CD4-positive, alpha-beta T cell treated with Interferon gamma for 1 hour (primary cell): ENCODE results near the gene CEP76.
"Not testable (repeated sequence)": the region's sequence is repeated elsewhere in the genome, so short reads cannot be mapped to it uniquely, and the experiment has no call there.

Experiments
- DNase-seq: peaks from one replicate; pipeline ENCODE4 v3.0.0-alpha.2; 2020

CEP76 gene

GRCh38 chr18:12701161-12701560 lies 1.4 kb downstream of the CEP76 start:
- no peak for DNase-seq

DNA sequence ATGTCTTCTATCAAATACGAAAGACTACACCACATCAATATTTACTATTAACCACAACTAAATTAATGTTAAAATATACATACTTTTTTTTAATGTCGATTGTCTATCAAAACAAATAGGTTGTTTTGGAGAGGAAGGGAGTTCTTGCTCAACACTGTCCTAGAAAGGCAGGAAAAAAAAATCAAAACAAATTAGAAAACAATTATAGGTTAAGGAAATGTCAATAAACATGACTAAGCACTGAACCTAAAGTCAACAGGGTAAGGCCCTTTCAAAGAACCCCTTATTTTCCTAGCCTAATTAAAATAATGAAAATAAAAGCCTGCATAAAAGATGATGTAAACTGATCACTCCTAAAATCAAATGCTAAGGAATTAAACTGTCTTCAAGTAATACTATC lies 2.8 kb downstream of the CEP76 start:
- no peak for DNase-seq

- no peak for DNase-seq
Measured at GRCh38 chr18:12694032-12694431, 8.5 kb downstream of the CEP76 start.

DNA sequence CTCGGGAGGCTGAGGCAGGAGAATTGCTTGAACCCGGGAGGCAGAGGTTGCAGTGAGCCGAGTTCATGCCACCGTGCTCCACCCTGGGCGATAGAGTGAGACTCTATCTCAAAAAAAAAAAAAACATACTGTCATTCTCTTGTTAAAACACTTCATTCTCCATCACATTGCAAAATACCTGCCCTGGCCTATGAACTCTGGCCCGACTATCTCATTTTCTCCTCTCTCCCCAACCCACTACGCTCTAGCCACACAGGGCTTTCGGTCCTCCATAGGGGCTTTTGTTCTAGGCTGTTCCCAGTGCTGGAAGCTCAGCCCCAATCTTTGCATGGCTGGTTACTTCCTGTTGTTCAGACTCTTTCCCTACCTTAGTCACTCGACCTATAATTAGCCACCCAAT lies 10.3 kb downstream of the CEP76 start:
- no peak for DNase-seq

GRCh38 chr18:12689256-12689850 lies 13.2 kb downstream of the CEP76 start:
- DNase-seq, result no peak

GRCh38 chr18:12686100-12686499 lies 16.4 kb downstream of the CEP76 start:
- no peak for DNase-seq

GRCh38 chr18:12679183-12679786 lies 23.2 kb downstream of the CEP76 start:
- DNase-seq, result no peak

- DNase-seq, result no peak
Measured at GRCh38 chr18:12668041-12668440, 34.5 kb downstream of the CEP76 start.

GRCh38 chr18:12659904-12660605 lies 42.5 kb downstream of the CEP76 start:
- DNase-seq, result peak; percentile 10

DNA sequence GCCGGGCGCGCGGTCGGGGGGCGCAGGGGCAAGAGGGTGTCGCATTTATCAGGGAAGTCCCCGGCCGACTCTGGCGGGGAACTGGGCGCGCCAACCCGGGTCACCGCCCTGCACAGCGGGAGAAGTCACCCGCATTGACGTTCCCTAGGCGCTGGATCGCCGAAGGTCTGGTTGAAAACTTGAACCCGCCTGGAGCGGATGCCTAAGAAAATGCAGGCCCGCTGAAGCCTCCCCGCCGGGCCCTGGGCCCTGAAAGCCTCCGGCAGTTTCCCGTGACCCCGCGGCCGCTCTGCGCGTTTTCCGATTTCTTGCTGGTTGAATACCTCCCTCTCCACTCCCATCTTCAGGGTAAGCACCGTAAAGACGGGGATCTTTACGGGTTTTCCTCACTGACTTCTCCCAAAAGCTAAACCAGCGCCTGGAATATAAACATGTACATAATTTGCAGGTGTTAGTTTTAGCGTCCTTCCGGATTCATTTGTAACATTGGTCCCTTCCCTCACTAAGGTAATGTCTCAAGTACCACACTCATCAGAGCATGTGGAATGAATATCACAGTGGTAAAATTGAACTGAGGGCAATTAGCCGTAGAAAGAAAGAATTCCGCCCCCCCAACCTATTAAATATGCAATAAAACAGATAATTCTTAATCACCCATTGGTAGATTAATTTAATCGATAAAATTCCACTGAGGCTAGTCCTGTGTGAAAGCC lies 43.9 kb downstream of the CEP76 start:
- peak; percentile 6 for DNase-seq

GRCh38 chr18:12657684-12658425 lies 44.7 kb downstream of the CEP76 start, which contains the start of gene SPIRE1:
SPIRE1 (minus strand) TSS chr18:12658107; CDS start chr18:12657866, 241 bp downstream.
- peak; percentile 28 for DNase-seq

- no peak for DNase-seq
Measured at GRCh38 chr18:12656938-12657683, 45.4 kb downstream of the CEP76 start.

DNA sequence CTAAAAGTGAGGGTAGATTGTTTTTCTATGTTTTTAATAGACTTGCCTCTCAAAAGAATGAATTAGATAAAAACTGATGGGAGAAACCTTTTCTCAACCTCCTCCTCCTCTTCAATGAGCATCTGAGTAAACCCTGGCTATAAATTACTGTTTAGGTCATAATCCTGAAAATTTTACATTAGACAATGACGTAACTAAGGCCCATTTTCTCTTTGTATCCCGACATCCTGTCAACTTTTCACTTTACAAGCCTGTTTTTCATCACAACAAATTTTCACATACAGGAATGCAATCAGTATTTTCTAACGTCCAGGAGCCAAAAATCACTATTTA lies 46.0 kb downstream of the CEP76 start:
- DNase-seq, result no peak

DNA sequence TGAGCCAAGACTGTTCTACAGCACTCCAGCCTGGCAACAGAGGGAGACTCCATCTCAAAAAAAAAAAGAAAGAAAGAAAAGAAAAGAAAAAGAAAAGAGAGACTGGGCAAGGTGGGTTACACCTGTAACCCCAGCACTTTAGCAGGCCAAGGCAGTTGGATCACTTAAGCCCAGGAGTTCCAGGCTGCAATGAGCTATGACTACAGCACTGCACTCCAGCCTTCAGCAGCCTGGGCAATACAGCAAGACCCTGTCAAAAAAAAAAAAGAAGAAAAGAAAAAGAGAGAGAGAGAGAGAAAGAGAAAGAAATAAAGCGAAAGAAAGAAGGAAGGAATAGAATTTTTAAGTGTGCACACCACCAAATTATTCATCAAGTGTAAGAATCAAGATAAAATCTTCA lies 47.6 kb downstream of the CEP76 start:
- DNase-seq, result no peak

- no peak for DNase-seq
Measured at GRCh38 chr18:12652861-12653401, 49.6 kb downstream of the CEP76 start.

DNA sequence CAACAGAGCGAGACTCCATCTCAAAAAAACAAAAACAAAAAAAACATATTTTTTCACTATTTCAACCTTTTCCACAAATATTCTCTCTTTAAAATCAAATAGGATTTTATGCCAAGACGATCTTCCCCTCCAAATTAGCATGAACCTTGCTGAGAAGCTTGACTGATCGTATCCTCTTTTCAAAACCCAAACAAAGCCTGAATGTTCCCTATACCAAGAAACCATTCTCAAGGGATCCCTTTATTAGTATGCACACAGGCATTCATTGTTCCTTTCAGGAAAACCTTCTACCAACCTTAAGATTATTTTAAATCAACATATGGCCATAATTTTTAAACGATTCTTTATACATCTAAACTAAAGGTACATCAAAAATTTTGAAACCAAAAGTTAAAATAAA lies 50.9 kb downstream of the CEP76 start:
- no peak for DNase-seq

- no peak for DNase-seq
Measured at GRCh38 chr18:12647773-12648172, 54.8 kb downstream of the CEP76 start.

DNA sequence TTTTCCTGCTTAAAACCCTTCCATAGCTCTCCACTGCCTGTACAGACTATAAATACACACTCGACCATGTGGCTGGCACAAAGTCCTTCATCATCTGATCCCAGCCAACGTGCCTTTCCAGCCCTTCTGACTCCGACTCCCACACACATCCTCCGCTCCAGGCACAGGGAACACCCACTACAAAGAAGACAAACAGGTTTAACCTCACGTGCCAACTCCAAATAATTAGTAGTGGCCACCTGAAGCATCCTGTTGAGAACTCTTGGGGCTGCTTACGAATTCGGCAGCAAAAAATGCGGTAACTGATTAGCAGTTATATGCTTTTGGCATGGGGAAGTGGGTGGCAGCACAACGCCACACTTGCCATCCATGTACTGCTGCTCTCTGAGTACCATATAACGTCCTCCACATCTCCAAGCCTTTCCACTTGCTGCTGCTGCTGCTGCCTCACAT lies 56.7 kb downstream of the CEP76 start:
- DNase-seq, result no peak

GRCh38 chr18:12645254-12645653 lies 57.3 kb downstream of the CEP76 start:
- no peak for DNase-seq

GRCh38 chr18:12643756-12644155 lies 58.8 kb downstream of the CEP76 start:
- DNase-seq, result not testable (repeated sequence)

DNA sequence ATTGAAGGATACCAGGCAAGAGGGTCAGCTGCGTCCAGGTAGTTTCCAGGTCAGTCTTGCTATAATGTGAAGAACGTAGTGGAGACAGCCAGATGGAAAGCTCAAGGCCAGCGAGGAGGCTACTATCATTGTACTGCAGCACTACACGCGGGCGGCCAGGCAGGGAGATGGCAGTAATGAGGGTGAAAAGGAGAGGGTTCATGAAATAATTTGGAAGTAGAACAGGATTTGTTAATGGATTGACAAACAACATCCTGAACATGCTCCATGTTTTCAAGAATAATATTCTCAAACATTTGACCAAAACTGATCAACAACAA lies 61.7 kb downstream of the CEP76 start:
- no peak for DNase-seq
